Upper lobe of right lung (tissue), 1 donor: ENCODE data around the gene ZGLP1. TPM values are rescaled to one million over a fixed set of nuclear protein-coding genes. Genes with fewer than 3 reads are reported as not detected.

Source experiments
- ATAC-seq: fragments of 200-7000 bp; cut with Tn5 transposase; one replicate; pipeline ENCODE4 v1.9.1; 2020; ENCODE audit warnings: mild to moderate bottlenecking, moderate library complexity
- DNase-seq: peaks from one replicate; pipeline ENCODE4 v3.0.0-alpha.2; 2020
- H3K27ac ChIP-seq: fragments of 200-600 bp; one replicate; pipeline ENCODE4 v1.8.0; 2022
- H3K27me3 ChIP-seq: fragments of 200-600 bp; one replicate; pipeline ENCODE4 v1.8.0; 2022; ENCODE audit warnings: mild to moderate bottlenecking
- H3K36me3 ChIP-seq: fragments of 200-600 bp; one replicate; pipeline ENCODE4 v1.8.0; 2022
- H3K4me1 ChIP-seq: fragments of 200-600 bp; one replicate; pipeline ENCODE4 v1.8.0; 2022
- H3K4me3 ChIP-seq: fragments of 200-600 bp; one replicate; pipeline ENCODE4 v1.8.0; 2022; ENCODE audit warnings: mild to moderate bottlenecking
- H3K9me3 ChIP-seq: fragments of 200-600 bp; one replicate; pipeline ENCODE4 v1.8.0; 2022
- CTCF ChIP-seq: fragments of 200-600 bp; IDR thresholded peaks from one replicate; pipeline ENCODE4 v1.8.0; 2022; ENCODE audit warnings: antibody characterized with exemption
- intact Hi-C: fragments of 100-400 bp; cut with DNase I; formaldehyde crosslinking; loops from one replicate; pipeline ENCODE4 v1.11.0; 2022
- total RNA-seq: library from RNA; stranded (reverse); fragmentation: NEBNext Ultra II Directional; extraction: Animal tissue kit (Norgen Biotek cat#: 25700); gene quantifications from one replicate; pipeline ENCODE4 v1.2.1, GENCODE V29; 2021
- donor health status: DM: no; HTN: yes; CAD: no; lungs with severe emphysema.

Gene ZGLP1
- total RNA-seq, 1 donor from 2014 or later = 3.8 TPM

- no peaks in the 10 kb centered on the region for H3K27me3 ChIP-seq
- H3K4me3 ChIP-seq = no peak overlapping the region
- peaks cover 28% of the 10 kb centered on the region for H3K4me1 ChIP-seq
- peak; percentile 15 for ATAC-seq
- H3K27ac ChIP-seq = peak overlapping the region; percentile 24
- no peak for TF ChIP-seq CTCF
- intact Hi-C loops = no loop called here
- H3K36me3 ChIP-seq = peaks cover 94% of the 10 kb centered on the region
- no peaks in the 10 kb centered on the region for H3K9me3 ChIP-seq
- DNase-seq = no peak
These were observed 29.7 kb downstream of the ZGLP1 start for GRCh38 chr19:10279737-10280442.

- intact Hi-C loops = no loop called here
- no peak for DNase-seq
- Histone ChIP-seq H3K27me3 (no peaks in the 10 kb centered on the region), H3K27ac (peak overlapping the region; percentile 6), H3K36me3 (peaks cover 94% of the 10 kb centered on the region), H3K9me3 (no peaks in the 10 kb centered on the region), H3K4me3 (no peak overlapping the region), H3K4me1 (peaks cover 26% of the 10 kb centered on the region)
- no peak for ATAC-seq
- no peak for TF ChIP-seq CTCF
These were observed 30.7 kb downstream of the ZGLP1 start for GRCh38 chr19:10278935-10279334.

GRCh38 chr19:10277795-10278589 is 31.6 kb downstream of the ZGLP1 start:
- peak overlapping the region; percentile 58 for H3K27ac ChIP-seq

GRCh38 chr19:10274589-10274988 is 35.0 kb downstream of the ZGLP1 start:
- Histone ChIP-seq H3K4me3 (peak overlapping the region; percentile 80), H3K27me3 (no peaks in the 10 kb centered on the region), H3K4me1 (peaks cover 22% of the 10 kb centered on the region), H3K27ac (peak overlapping the region; percentile 60), H3K36me3 (peaks cover 58% of the 10 kb centered on the region), H3K9me3 (no peaks in the 10 kb centered on the region)
- intact Hi-C loops = no loop called here
- no peak for TF ChIP-seq CTCF
- DNase-seq (no peak), ATAC-seq (no peak)

More at GRCh38 chr19:10277795-10278589, 31.6 kb downstream of the ZGLP1 start:
- DNase-seq = no peak
- Histone ChIP-seq H3K4me3 (peak overlapping the region; percentile 3), H3K36me3 (peaks cover 85% of the 10 kb centered on the region), H3K9me3 (no peaks in the 10 kb centered on the region), H3K27me3 (no peaks in the 10 kb centered on the region), H3K4me1 (peaks cover 24% of the 10 kb centered on the region)
- no peak for ATAC-seq
- no peak for TF ChIP-seq CTCF
- intact Hi-C loops = no loop called here

- DNase-seq = no peak
- TF ChIP-seq CTCF = no peak
- intact Hi-C loops = no loop called here
These were observed 38.0 kb downstream of the ZGLP1 start for GRCh38 chr19:10271543-10272086.

More at GRCh38 chr19:10271543-10272086, 38.0 kb downstream of the ZGLP1 start:
- no peak for ATAC-seq
- Histone ChIP-seq H3K4me3 (peak overlapping the region; percentile 80), H3K36me3 (peaks cover 28% of the 10 kb centered on the region), H3K9me3 (no peaks in the 10 kb centered on the region), H3K27me3 (no peaks in the 10 kb centered on the region), H3K4me1 (peaks cover 18% of the 10 kb centered on the region), H3K27ac (peak overlapping the region; percentile 95)
